HT-29 (cell line): ENCODE measurements around the gene MYBPC1. TPM values are rescaled to one million over a fixed set of nuclear protein-coding genes. Genes with fewer than 3 reads are reported as not detected.
"Not testable (repeated sequence)": the region's sequence is repeated elsewhere in the genome, so short reads cannot be mapped to it uniquely, and the experiment has no call there.

ENCODE experiments used
- DNase-seq: peaks from one replicate; pipeline ENCODE4 v3.0.0-alpha.2; 2015; ENCODE audit warnings: low spot score
- small RNA-seq: library from RNA; depleted of rRNA; stranded (forward); fragments of <200 nt; gene quantifications from one replicate; pipeline ENCODE3, GENCODE V24; 2014
- total RNA-seq: library from RNA; depleted of rRNA; stranded (reverse); fragments of >200 nt; shearing (Covaris generic); gene quantifications from 2 replicates; pipeline ENCODE4 v1.2.3, GENCODE V29; 2014; rRNA removed

Gene MYBPC1
- total RNA-seq, 1 experiment from 2014 or later = not detected

DNA sequence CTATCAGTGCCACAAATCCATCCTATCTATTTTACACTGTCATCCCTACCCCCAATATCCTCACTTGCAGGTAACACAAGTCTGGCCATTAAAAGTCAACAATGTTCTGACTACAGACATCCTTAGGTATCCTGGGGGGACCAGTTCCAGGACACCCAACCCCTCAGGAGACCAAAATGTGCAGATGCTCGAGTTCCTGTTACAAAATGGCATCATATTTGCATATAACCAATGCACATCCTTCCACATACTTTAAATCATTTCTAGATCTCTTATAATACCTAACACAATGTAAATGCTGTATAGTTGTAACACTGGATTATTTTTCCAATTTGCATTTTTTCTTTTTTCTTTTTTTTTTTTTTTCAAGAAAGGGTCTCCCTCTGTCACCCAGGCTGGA is 137.5 kb downstream of the MYBPC1 start:
- DNase-seq = no peak

DNA sequence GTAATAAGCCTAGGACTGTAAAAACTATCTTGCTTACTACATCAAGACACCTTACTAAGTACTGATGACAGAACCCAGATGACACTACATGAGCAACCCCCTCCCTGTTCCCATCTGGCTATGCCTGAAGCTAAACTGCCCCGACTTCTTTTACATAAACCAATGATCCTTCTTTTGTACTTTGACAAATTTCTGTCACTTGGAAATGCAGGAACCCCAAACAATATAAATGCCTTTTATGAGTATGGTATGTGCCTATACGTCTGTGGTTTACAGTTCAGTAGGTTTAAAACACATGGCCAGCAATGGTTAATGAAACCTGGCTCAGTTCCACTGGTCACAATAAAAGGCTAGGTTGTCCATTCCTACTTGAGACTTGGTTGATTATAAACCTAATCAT is 138.4 kb downstream of the MYBPC1 start:
- DNase-seq = no peak

DNA sequence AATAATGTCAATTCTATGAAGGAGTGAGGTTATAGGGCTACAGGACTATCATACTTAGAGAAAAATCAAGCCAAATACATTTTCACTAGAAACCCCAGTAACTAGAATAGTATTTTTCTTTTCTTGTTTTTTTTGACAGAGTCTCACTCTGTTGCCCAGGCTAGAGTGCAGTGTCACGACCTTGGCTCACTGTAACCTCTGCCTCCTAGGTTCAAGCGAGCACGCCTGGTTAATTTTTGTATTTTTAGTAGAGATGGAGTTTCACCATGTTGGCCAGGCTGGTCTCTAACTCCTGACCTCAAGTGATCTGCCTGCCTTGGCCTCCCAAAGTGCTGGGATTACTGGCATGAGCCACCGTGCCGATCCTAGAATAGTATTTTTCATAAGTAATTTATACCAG is 139.7 kb downstream of the MYBPC1 start:
- DNase-seq = not testable (repeated sequence)

Small RNA genes lying within 50 kb of the gene (small RNA-seq; reads per million reads assigned to genes)
- not detected for gene RNY1P16

Other genes with a start within 250 kb of the MYBPC1 start
- gene ARL1, start 187.2 kb upstream of the MYBPC1 start, total RNA-seq = 29.6 and 32.6 TPM in 2 replicates
- not detected in 2 replicates for gene SPIC, start 119.6 kb upstream of the MYBPC1 start, total RNA-seq
- 28.4 and 74.1 TPM in 2 replicates for gene CHPT1, start 102.7 kb downstream of the MYBPC1 start, total RNA-seq
- not detected in 2 replicates for gene SYCP3, start 144.5 kb downstream of the MYBPC1 start, total RNA-seq
- 6.1 and 12.7 TPM in 2 replicates for gene GNPTAB, start 236.0 kb downstream of the MYBPC1 start, total RNA-seq